GM10266 (cell line): ENCODE measurements around the gene KSR1.
A peak's percentile ranks its signal among the peaks of the same experiment; 100 is the strongest.
"Not testable (repeated sequence)": the region's sequence is repeated elsewhere in the genome, so short reads cannot be mapped to it uniquely, and the experiment has no call there.

Source experiments
- DNase-seq: peaks from one replicate; pipeline ENCODE4 v3.0.0; 2012; ENCODE audit errors: extremely low spot score
- TF ChIP-seq, protein P1 (sequence below): IDR thresholded peaks from 2 replicates; pipeline ENCODE4 v1.5.1; 2012; ENCODE audit warnings: mild to moderate bottlenecking, low read depth; ENCODE audit not compliant: control insufficient read depth, insufficient read depth; ENCODE audit errors: missing control alignments

The KSR1 gene

DNA sequence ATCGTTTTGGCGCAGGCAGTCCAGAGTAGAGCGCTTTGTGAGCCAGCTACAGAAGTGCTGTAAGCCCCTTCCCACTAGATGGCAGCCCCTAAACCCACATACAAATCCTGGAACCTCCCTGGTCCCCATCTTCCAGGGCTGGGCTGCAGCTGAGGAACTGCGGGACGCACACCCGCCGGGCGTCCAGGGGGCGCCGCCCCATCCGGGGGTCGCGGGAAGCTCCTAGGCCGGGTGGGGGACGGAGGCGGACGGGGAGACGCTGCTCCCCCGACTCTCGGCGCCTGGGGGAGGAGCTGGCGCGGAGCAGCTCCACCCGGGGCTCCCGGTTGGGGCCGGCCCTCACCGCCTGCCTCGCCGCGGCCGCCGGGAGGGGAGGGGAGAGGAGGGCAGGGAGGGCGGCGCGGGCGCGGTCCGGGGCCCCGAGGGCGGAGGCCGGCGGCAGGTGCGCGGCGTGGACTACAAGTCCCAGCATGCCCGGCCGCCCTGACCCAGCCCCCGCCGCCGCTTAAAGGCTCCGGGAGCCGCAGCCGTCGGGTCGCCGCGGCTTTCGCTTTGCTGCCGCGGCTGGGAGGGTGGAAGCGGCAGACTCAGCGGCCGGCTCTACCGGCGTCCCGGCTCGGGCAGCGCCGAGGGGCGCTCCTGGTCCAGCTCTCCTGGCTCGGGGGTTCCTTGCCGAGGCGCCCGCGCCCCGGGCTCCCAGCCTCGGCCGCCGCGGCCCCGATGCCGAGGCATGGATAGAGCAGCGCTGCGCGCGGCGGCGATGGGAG lies at the start of gene KSR1:
TSS of gene KSR1 (plus strand) at position 535 of the 767 bp plus-strand sequence. CDS start at position 731, 196 bp downstream.
- peak; percentile 95 for DNase-seq
- TF ChIP-seq, protein P1, sequence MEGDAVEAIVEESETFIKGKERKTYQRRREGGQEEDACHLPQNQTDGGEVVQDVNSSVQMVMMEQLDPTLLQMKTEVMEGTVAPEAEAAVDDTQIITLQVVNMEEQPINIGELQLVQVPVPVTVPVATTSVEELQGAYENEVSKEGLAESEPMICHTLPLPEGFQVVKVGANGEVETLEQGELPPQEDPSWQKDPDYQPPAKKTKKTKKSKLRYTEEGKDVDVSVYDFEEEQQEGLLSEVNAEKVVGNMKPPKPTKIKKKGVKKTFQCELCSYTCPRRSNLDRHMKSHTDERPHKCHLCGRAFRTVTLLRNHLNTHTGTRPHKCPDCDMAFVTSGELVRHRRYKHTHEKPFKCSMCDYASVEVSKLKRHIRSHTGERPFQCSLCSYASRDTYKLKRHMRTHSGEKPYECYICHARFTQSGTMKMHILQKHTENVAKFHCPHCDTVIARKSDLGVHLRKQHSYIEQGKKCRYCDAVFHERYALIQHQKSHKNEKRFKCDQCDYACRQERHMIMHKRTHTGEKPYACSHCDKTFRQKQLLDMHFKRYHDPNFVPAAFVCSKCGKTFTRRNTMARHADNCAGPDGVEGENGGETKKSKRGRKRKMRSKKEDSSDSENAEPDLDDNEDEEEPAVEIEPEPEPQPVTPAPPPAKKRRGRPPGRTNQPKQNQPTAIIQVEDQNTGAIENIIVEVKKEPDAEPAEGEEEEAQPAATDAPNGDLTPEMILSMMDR: peak; percentile 50

DNA sequence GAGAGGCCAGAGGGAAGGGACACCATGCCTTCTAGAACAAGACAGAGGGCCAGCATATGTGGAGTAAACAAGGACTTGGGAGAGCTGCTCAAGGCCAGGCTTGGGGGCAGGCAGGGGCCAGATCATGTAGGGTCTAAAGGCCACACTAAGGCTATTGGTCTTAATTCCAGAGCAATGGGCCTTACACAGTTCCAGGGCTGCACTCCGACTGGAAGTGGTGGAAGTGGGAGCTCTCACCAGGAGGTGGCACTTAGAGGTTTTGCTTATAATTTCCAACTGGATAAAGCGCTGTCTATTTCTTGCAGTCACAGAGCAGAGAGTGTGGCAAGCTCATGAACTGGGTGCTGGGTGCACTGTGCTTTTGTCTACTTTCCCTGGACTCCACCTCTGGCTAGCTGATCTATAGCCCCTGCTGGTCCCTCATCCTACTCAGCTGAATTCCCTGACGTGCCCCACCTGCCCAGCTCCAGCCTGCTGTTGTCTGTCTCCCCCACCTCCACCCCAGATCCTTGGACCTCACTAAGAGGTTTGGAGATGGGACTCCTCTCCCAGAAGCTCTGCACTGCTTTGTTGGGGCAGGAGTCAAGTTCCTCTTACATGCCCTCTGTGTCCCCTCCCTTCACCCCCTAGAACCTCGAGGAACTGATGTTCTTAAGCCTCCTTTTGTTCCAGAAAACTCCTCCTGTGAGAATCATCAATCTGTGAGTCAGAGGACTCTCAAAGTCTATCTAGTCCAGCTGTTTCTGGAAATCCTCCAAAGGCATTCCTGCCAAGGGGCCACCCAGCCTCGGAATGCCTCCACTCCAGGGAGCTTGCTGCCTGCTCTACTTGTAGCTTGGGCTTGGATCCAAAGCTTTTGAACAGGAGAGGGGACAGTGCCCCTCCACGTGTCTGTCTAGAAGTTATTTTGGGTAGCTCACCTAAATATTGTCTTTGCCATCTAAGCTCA lies 48.1 kb upstream of the KSR1 start:
- DNase-seq: no peak
- TF ChIP-seq, protein P1: no peak

DNA sequence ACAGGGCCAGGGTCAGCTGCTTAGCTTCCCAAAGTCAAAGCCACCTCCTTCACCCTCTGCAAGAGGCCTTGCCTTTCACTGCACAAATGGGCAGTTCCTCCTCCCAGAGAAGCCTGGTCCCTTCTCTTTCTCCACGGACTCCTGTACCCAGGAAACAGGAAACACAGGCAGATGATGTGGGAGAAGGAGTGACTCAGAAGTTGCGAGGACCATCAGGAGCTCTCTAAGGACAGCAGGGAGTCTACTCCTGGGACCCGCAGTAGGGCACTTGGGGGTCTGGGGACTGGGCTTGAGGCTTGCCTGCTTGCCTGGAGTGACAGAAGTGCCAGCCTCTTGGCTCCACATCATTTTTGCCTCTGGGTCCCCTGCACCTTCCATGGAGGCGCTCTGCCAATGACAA lies 47.4 kb upstream of the KSR1 start:
- DNase-seq: no peak
- TF ChIP-seq, protein P1: no peak

DNA sequence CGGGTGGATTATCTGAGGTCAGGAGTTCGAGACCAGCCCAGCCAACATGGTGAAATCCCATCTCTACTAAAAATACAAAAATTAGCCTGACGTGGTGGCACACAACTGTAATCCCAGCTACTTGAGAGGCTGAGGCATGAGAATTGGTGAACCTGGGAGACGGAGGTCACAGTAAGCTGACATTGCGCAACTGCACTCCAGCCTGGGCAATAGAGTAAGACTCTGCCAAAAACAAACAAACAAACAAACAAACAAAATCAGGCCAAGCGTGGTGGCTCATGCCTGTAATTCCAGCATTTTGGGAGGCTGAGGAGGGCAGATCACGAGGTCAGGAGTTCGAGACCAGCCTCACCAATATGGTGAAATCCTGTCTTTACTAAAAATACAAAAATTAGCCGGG lies 44.1 kb upstream of the KSR1 start:
- not testable (repeated sequence) for DNase-seq

DNA sequence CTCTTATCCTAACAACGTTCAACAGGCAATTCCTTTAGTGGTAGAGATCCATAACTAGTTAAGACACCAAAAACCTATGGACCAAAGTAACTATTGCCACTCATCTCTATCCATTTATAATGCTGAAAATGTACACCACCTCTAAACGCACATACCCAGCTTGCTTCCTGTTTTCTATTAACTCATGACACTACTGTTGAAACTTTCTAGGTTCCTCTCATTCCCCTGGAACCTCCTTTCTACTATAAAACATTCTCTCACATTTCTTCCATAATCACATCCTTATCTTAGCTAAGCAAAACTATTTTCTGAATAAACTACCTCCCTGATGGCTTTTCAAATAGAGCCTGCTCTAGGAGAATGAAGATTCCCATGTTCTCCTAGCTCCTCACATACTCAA lies 42.9 kb upstream of the KSR1 start:
- TF ChIP-seq, protein P1: no peak
- no peak for DNase-seq

DNA sequence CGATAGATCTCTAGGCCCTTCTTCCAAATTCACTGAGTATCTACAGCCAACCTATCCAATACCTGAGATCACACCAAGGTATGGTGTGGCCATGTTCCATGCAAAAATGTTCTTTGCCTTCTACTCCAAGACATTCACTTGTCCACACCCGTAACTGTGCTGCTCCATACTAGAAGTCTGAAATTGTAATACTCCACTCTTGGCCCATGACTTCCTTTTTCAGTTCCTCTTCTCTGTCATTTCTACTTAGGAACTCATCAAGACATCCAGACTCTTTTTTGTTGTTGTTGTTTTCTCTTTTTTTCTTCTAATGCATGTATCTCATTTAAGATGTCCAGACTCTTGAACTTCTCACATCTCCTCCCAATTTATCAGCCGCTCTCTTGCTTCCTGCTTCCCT lies 42.5 kb upstream of the KSR1 start:
- TF ChIP-seq, protein P1: no peak
- DNase-seq: no peak

DNA sequence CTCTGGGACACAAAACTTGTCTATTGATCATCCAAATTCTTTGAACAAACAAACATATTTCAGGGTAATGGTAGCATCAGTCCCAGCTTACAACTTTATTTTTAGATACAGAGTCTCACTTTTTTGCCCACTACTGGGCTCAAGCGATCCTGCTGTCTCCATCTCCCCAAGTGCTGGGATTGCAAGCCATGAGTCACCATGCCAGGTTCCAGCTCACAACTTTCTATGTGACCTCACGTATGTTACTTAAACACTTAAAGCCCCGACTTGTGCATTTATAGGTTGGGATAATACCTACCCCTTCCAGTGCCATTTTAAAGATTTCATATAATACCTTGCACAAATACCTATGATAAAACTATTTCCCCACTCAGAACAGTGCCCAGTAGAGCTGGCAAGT lies 42.0 kb upstream of the KSR1 start:
- DNase-seq: no peak
- TF ChIP-seq, protein P1: no peak
